NCI-H748 treated with DMSO at 0.1 percent for 48 hours (cell line): ENCODE results near the gene TMEM234.

ENCODE experiments used
- DNase-seq: peaks from one replicate; lab custom pipeline; 2025; lab: John Stamatoyannopoulos, UW

The TMEM234 gene

GRCh38 chr1:32199717-32200072 is 22.5 kb downstream of the TMEM234 start:
- DNase-seq, result no peak

GRCh38 chr1:32199043-32199716 is 23.0 kb downstream of the TMEM234 start:
- no peak for DNase-seq

- no peak for DNase-seq
Observed at GRCh38 chr1:32198237-32199042, 23.7 kb downstream of the TMEM234 start.

- no peak for DNase-seq
Observed at GRCh38 chr1:32197837-32198236, 24.3 kb downstream of the TMEM234 start.

- no peak for DNase-seq
Observed at GRCh38 chr1:32197074-32197473, 25.1 kb downstream of the TMEM234 start.

GRCh38 chr1:32195972-32196823 is 26.0 kb downstream of the TMEM234 start:
- no peak for DNase-seq

- no peak for DNase-seq
Observed at GRCh38 chr1:32195531-32195930, 26.6 kb downstream of the TMEM234 start.

- no peak for DNase-seq
Observed at GRCh38 chr1:32194984-32195383, 27.2 kb downstream of the TMEM234 start.

GRCh38 chr1:32192220-32192948 is 29.8 kb downstream of the TMEM234 start:
- DNase-seq, result no peak

GRCh38 chr1:32187850-32188249 is 34.3 kb downstream of the TMEM234 start:
- DNase-seq, result no peak

- DNase-seq, result no peak
Observed at GRCh38 chr1:32186491-32186890, 35.7 kb downstream of the TMEM234 start.

- DNase-seq, result no peak
Observed at GRCh38 chr1:32186077-32186476, 36.1 kb downstream of the TMEM234 start.

GRCh38 chr1:32184650-32185049 is 37.5 kb downstream of the TMEM234 start:
- no peak for DNase-seq

GRCh38 chr1:32182060-32182459 is 40.1 kb downstream of the TMEM234 start:
- DNase-seq, result no peak

- no peak for DNase-seq
Observed at GRCh38 chr1:32181563-32181962, 40.6 kb downstream of the TMEM234 start.

GRCh38 chr1:32181065-32181464 is 41.1 kb downstream of the TMEM234 start:
- no peak for DNase-seq

GRCh38 chr1:32180186-32181060 is 41.7 kb downstream of the TMEM234 start:
- DNase-seq, result no peak

GRCh38 chr1:32179443-32180185 is 42.5 kb downstream of the TMEM234 start, which contains the start of gene TXLNA:
Gene TXLNA, plus strand, starts transcription at chr1:32179675. Its CDS starts 671 bp downstream, at chr1:32180346.
- peak; percentile 70 for DNase-seq

- no peak for DNase-seq
Observed at GRCh38 chr1:32179193-32179442, 43.0 kb downstream of the TMEM234 start.
